Stimulated activated CD8-positive, alpha-beta memory T cell treated with anti-CD3 and anti-CD28 coated beads, Interleukin-4, amount 100 ng/mL, for 4 hours (primary cell): Measurements from ENCODE around the gene CMC2.

Experiments
- DNase-seq, 2 donors: peaks; one replicate each; pipeline ENCODE4 v3.0.0-alpha.2; 2020; ENCODE audit warnings: low read depth in 2 of 2, low spot score in 1 of 2

The CMC2 gene

GRCh38 chr16:80932708-80933095 lies 74.0 kb downstream of the CMC2 start:
- DNase-seq: no peak

GRCh38 chr16:80931801-80932707 lies 74.6 kb downstream of the CMC2 start:
- no peak for DNase-seq

- no peak for DNase-seq
Observed at GRCh38 chr16:80924372-80924978, 82.2 kb downstream of the CMC2 start.

- no peak for DNase-seq
Observed at GRCh38 chr16:80923356-80923755, 83.3 kb downstream of the CMC2 start.
